HG02981 (cell line): ENCODE data around the gene RFX2.
A peak's percentile ranks its signal among the peaks of the same experiment; 100 is the strongest.
"Not testable (repeated sequence)": the region's sequence is repeated elsewhere in the genome, so short reads cannot be mapped to it uniquely, and the experiment has no call there.

ENCODE experiments used
- ATAC-seq: cut with Tn5 transposase; IDR thresholded peaks from one replicate; pipeline ENCODE4 v1.9.1; 2021; ENCODE audit warnings: mild to moderate bottlenecking, moderate library complexity; ENCODE audit not compliant: unreplicated experiment

Gene RFX2

GRCh38 chr19:6041991-6042481, 68.3 kb downstream of the RFX2 start:
- ATAC-seq, result no peak

DNA sequence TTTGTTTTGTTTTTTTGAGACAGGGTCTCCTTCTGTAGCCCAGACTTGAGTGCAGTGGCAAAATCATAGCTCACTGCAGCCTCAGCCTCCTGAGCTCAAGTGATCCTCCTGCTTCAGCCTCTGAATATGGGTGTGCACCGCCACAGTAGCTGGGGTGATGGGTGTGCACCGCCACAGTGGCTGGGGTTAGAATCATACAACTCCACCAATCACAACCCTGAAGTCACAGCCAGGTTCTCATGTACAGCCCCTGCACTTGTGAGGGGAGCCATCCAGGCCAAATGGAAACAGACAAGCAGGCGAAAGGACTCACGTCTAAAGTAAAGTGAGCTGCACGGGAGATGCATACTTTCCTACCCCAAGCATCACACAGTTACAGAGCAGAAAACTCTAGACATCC, 69.2 kb downstream of the RFX2 start:
- no peak for ATAC-seq

- ATAC-seq, result no peak
Observed at GRCh38 chr19:6039566-6040225, 70.6 kb downstream of the RFX2 start.

DNA sequence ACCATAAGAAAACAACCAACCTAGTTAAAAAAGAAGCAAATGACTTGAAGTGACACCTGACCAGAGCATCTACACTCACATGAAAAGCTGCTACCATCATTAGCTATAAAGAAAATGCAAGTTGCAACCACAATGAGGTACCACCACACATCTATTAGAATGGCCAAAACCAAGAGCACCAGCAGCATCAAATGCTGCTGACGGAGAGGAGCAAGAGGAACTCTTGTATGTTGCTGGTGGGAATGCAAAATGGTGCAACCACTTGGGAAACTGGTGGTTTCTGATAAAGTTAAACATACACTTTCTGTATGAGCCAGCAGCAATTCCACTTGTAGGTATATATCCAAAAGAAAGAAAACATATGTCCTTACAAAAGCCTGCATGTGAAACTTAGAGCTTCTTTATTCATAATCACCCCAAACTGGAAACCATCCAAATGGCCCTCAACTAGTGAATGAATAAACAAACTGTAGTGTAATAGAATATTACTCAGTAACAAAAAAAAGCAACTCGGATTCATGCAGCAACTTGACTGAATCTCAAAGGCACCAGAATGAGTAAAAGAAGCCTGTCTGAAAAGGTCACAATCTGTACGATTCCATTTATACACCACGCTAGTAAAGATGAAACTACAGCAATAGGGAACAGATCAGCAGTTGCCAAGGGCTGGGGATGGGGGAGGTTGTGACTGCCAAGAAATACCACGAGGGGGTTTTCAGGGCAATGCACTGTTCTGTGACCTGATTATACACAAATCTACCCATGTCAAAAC, 71.5 kb downstream of the RFX2 start:
- ATAC-seq, result peak; percentile 60

DNA sequence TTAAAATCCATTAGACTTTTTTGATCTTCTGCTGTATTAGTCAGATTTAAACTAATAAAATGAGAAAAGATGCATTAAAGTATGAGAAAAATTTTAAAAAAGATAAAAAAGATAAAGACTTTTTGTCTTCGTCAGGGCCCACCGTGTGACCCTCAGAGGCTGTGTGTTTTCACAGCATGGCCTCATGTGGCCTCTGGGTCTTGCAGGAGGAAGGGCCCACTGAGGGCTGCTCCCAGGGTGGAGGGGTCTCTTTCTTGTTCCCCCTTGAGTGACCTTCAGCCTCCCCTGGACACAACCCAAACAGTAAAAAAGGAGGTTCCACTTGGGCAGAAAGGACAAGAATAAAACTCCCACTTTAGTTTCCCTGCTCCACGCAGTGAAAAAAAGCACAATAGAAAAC, 75.3 kb downstream of the RFX2 start:
- ATAC-seq, result no peak

DNA sequence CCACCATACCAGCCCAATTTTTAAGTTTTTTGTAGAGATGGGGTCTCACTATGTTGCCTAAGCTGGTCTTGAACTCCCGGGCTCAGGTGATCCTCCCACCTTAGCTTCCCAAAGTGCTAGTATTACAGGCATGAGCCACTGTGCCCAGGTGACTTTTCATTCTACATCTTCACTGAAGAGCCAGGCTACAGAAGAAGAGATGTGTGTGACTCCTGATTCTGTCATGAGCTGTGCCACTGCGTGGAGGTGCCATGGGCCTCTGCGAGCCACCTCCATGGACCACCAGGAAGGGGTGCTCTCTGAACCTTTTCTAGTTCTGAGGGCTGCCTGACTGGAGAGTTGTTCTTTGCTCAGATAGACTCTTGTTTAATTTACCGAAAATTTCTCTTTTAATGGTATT, 75.8 kb downstream of the RFX2 start:
- ATAC-seq, result no peak

- ATAC-seq, result no peak
Observed at GRCh38 chr19:6033744-6034264, 76.5 kb downstream of the RFX2 start.

DNA sequence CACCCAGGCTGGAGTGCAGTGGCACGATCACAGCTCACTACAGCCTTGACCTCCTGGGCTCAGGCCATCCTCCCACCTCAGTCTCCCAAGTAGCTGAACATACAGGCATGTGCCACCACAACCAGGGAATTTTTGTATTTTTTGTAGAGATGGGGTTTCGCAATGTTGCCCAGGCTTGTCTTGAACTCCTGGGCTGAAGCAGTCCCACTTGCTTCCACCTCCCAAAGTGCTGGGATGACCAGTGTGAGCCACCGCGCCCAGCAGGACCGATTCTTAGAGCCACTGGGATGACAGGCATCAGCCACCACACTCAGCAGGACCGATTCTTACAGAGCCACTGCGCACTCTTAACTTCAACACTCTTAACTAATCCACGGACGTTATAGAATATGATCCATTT, 77.5 kb downstream of the RFX2 start:
- ATAC-seq, result no peak

GRCh38 chr19:6032381-6032780, 77.9 kb downstream of the RFX2 start:
- no peak for ATAC-seq

- ATAC-seq, result no peak
Observed at GRCh38 chr19:6030214-6030507, 80.1 kb downstream of the RFX2 start.

DNA sequence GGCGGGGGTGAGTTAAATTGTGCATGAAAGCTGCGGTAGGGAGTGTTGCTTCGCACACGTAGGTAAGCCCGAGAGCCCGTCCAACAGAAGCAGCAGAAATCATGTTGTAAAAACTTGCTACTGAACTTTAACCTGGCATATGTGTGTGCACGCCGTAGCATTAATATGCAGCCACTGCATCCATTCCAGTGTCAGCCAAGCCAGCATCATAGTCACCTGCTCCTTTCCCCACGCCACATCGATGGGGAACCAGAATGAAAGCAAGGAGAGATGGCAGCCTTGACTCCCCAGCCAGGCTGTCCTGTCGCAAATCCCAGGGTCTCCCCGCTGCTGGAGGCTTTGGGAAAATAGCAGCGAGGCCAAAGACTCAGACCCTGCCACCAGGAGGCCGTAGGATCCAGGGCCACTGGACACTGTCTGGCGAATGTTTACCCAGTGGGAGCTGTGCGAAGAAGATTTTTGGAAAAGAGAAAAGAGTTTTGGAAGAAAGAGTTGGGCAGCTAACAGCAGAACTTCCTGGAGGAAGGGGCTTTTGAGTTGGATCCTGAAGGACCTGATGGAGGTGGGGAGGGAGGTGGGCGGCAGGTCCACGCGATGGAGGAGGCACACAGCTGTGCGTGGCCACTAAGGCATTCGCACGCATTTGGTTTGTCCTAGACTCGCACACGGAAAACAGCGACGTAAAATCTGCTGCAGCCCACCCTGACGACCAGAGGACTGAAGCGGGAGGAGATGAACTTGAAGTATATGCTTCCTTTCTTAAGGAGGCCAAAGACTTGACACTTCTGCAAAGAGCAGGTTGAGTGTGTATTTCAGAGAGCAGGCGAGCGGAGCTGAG, 83.7 kb downstream of the RFX2 start:
- no peak for ATAC-seq

DNA sequence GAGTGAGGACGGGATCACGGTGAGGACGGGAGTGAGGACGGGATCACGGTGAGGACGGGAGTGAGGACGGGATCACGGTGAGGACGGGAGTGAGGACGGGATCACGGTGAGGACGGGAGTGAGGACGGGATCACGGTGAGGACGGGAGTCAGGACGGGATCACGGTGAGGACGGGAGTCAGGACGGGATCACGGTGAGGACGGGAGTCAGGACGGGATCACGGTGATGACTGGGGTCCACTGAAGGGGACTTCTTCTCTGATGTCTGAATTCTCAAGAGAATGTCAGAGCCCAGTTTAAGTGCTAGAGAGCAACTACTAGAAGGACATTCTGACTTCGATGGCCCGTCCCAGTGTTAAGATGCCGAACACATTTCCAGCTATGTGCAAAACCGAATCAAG, 85.5 kb downstream of the RFX2 start:
- ATAC-seq, result not testable (repeated sequence)

DNA sequence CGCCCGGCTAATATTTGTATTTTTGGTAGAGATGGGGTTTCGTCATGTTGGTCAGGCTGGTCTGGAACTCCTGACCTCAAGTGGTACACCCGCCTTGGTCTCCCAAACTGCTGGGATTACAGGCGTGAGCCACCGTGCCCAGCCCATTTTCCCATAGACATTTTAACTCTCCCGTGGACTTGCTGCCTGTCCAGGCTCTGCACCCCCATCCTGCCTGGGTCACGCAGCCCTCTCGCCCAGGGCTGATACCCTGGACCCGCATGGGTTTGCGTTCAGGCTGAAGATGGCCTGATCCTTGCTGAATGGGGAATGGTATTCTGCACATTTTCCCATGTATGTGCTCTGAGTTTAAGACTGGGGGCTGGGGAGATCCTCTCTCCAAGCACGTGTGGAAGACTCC, 86.4 kb downstream of the RFX2 start:
- ATAC-seq, result no peak

DNA sequence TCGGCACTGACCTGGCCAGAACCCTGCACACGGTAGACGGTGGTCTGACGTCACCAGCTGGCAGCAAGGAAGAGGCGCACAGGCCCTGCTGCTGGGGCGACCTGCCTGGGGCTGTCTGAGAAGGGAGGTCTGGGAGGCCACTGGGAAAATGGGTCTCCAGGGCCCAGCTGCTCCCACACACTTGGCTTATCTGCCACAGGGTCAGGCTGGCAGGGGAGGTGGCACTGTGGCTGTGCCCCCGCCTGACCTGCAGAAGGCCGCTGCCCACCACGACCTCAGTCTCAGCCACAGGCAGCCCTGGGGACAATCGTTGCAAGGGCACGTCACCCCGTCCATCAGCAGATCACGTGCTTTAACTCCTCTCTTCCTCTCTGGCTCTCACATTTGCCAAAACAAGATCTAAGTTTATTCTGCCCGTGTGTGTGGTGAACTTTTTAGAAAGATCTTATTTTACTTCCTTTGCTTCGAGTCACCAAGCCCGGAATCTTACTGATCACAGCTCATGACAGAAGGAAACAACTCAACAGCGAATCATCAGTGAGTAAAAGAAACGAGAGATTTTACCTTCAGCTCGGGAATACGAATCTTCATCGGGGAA, 87.1 kb downstream of the RFX2 start:
- ATAC-seq, result no peak

DNA sequence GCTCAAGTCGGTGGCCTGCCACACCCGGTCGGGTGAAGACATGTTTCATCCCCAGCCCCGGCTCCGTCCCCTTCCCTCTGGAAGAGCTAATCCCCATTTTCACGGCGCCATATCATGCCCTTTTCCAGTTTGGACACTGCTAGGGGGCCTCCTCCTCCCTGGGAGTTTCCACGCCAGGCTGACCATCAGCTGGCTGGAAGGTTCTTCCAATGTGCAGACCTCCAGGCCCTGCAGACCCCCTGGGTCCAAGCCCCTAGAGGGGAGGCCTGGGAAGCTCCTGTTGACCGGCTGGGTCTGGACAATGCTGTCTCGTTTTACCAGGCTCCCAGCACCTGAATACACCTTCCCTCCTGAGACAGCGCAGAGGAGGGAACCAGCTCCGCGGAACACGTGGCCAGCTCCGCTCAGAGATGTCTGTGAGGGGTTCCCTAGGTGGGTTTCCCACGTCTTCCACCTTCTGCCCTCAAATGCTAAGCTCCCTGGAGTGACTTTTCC, 87.7 kb downstream of the RFX2 start:
- no peak for ATAC-seq

DNA sequence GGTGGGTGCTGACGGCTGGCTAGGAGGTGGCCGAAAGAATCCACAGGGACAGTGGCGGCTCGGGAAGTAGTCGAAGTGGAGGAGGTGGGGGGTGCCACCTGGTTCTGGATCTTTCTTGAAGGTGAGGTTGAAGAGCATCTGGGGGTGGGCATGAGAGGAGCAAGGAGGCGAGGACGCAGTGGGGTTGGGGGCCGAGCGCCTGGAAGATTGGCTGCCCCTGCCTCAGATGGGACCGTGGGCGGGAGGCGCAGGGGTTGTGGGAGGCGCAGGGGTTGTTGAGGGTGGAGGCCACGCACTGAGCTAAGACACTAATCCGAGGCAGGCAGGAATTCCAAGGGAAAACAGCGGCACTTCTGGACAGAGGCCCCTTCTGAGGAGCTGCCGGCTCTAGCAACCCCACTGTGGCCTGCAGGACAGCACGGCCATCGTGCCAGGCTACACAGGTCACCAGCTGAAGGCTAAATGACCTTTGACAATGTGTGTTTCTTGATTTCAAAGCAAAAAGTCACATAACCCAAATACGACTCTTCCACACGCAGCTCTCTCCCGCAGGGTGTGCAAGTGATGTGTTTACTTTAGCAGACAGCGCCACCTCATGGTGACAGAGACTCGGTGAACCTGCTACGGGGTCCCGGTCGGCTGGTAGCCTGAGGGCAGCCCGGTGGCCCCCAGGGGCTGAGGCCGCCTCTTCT, 88.3 kb downstream of the RFX2 start:
- no peak for ATAC-seq

DNA sequence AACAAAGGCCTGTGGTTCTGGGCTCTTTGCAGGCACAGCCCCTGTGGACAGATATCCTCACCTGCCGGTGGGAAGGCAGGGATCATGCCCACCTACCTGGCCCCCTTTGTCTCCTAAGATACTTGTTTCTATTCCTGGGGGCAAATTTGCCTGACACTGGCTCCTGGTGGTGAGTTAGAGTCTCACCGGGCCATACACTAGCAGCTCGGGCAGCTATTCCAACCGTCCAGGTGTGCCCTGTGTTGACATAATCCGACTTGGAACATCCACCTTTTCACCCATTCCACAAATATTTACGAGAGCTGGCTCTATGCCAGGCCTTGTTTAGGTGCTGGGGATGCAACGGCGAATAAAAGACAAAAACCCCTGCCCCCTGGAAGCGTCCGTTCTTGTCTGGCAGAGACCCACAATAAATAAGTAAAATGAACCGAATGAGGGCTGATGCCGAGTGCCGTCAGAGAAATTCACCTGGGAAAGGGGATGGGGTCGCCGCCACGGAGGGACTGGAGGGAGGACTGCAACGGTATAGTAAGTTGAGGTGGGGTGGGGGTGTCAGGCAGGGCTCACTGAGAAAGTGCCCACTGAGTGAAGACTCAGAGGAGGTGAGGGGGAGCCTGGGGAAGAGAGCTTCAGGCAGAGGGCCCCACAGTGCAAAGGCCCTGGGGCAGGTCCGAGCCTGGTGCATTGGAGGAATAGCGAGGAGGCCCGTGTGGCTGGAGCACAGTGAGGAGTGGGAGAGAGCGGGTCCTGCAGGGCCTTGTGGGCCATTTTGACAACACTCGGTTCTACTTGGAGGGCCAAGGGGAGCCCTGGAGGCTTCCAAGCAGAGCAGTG, 89.1 kb downstream of the RFX2 start:
- no peak for ATAC-seq

DNA sequence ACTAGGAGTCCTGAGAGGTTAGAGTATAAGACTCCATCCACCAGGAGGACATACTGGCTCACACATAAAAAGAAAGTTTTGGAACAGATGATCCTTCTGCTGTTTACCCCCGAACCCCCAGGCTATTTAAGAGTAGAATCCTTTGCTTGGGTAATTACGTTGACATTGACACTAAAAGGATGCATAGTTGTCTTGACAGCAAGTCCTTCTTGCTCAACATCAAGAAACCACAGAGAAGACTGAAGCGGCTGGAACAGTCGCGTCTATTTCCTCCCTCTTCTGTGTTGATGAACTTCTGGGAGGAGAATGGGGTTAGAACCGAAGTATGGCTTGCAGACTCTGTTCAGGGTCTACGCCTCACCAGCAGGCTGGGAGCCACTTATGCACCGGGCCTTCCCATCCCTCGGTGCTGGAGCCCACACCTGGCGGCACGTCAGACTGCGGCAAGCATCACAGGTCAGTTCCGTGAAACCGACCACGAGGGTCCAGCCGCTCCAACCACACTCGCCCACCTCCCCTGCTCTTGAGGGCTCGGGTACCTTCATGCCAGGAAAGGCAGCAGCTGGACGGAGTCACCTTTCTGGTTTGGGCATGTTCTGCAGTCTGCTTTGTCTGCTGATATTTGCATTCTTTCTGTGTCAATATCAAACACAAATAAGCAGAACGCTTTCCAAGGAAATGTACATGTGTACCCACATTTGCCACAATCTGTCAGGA, 90.0 kb downstream of the RFX2 start:
- ATAC-seq, result no peak

DNA sequence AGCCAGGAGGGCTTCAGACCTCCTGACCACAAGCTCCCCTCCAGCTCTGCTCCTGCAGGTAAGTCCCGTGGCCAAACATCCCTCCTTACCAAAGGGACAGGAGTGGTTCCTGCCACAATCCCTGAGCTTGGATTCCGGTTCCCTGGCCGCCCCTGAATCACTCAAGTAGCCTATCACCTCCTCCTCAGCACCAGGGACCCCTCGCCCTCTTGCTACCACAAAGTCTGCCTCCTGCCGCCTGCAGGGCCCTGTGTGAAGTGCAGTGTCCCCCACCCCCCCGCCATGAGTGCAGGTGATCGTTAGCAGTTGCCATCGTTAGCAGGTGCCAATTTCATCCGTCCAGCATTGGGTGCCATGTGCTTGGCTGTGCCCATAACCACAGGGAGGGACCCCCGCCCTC, 91.5 kb downstream of the RFX2 start:
- ATAC-seq, result no peak
